ENCODE measurements around the gene S1PR5.
A peak's percentile ranks its signal among the peaks of the same experiment; 100 is the strongest.

Gene S1PR5

GRCh38 chr19:10508707-10509106 is 8.5 kb downstream of the S1PR5 start:
- no peak overlapping the region for H3K14ac ChIP-seq (ENCODE audit: low read length)
- peaks cover 0 to 2% of the 10 kb centered on the region in 2 donors for H3K4me1 ChIP-seq (ENCODE audit: control insufficient read depth in 2 of 2, insufficient read depth in 1 of 2, low read depth in 1 of 2, low read length in 2 of 2)
- H3K27ac ChIP-seq (replicated peaks; ENCODE audit: low read length) = no peak overlapping the region
- H2BK15ac ChIP-seq (ENCODE audit: low read length) = no peak overlapping the region
- no peak overlapping the region for H2BK12ac ChIP-seq (ENCODE audit: low read length)
- H2AFZ ChIP-seq (ENCODE audit: low read length) = no peak overlapping the region
- no peak overlapping the region for H3K23ac ChIP-seq (ENCODE audit: low read depth, low read length, poor library complexity)
- WGBS, 2 donors (ENCODE audit: extremely low coverage in 2 of 2, insufficient read length in 2 of 2, insufficient replicate concordance in 1 of 2) = no CpG with 5 or more reads among the region's 3 CpGs
- peaks cover 0 to 3% of the 10 kb centered on the region in 2 donors for H3K9me3 ChIP-seq (replicated peaks in 1 of 2; ENCODE audit: control insufficient read depth in 2 of 2, insufficient read depth in 1 of 2, low read depth in 1 of 2, low read length in 2 of 2)
- H2BK5ac ChIP-seq (ENCODE audit: low read length) = no peak overlapping the region
- H3K27me3 ChIP-seq (ENCODE audit: control insufficient read depth in 3 of 3, insufficient read depth in 3 of 3, low read depth in 1 of 3, low read length in 3 of 3) = peaks cover 0 to 32% (median 8%) of the 10 kb centered on the region in 3 experiments
- H3K4me3 ChIP-seq (ENCODE audit: low read length in 2 of 2) = no peak overlapping the region
- no peak overlapping the region for H3K9ac ChIP-seq (ENCODE audit: low read depth, low read length, poor library complexity)
- no peak overlapping the region for H2AK5ac ChIP-seq (ENCODE audit: low read depth, low read length)
- H3K79me1 ChIP-seq (ENCODE audit: low read depth, low read length) = no peaks in the 10 kb centered on the region
- no peak overlapping the region for H4K91ac ChIP-seq (ENCODE audit: low read depth, low read length, poor library complexity)
- H3K4ac ChIP-seq (ENCODE audit: low read length) = no peak overlapping the region
- H3K18ac ChIP-seq (ENCODE audit: low read length) = no peak overlapping the region
- H2BK120ac ChIP-seq (ENCODE audit: low read depth, low read length) = no peak overlapping the region
- DNase-seq (ENCODE audit: low spot score) = no peak
- H4K8ac ChIP-seq (ENCODE audit: low read depth, low read length) = no peak overlapping the region
- H3K36me3 ChIP-seq (replicated peaks in 1 of 2; ENCODE audit: control insufficient read depth in 2 of 2, insufficient read depth in 2 of 2, low read length in 2 of 2) = peaks cover 0 to 3% of the 10 kb centered on the region in 2 donors
- H3K4me2 ChIP-seq (ENCODE audit: insufficient read depth, low read length, poor library complexity, severe bottlenecking) = no peak overlapping the region

GRCh38 chr19:10508036-10508435 is 9.2 kb downstream of the S1PR5 start:
- H3K27me3 ChIP-seq (ENCODE audit: control insufficient read depth in 3 of 3, insufficient read depth in 3 of 3, low read depth in 1 of 3, low read length in 3 of 3) = peaks cover 0 to 25% (median 2%) of the 10 kb centered on the region in 3 experiments
- DNase-seq (ENCODE audit: low spot score) = no peak
- no peak overlapping the region for H3K9ac ChIP-seq (ENCODE audit: low read depth, low read length, poor library complexity)
- no peaks in the 10 kb centered on the region for H3K9me3 ChIP-seq (replicated peaks in 1 of 2; ENCODE audit: control insufficient read depth in 2 of 2, insufficient read depth in 1 of 2, low read depth in 1 of 2, low read length in 2 of 2)
- H3K4me1 ChIP-seq (ENCODE audit: control insufficient read depth in 2 of 2, insufficient read depth in 1 of 2, low read depth in 1 of 2, low read length in 2 of 2) = peaks cover 0 to 2% of the 10 kb centered on the region in 2 donors
- no peak overlapping the region for H4K8ac ChIP-seq (ENCODE audit: low read depth, low read length)
- no peak overlapping the region for H3K4ac ChIP-seq (ENCODE audit: low read length)
- no peak overlapping the region for H2AFZ ChIP-seq (ENCODE audit: low read length)
- H3K14ac ChIP-seq (ENCODE audit: low read length) = no peak overlapping the region
- H3K18ac ChIP-seq (ENCODE audit: low read length) = no peak overlapping the region
- no peak overlapping the region for H3K4me3 ChIP-seq (ENCODE audit: low read length in 2 of 2)
- no peaks in the 10 kb centered on the region for H3K36me3 ChIP-seq (replicated peaks in 1 of 2; ENCODE audit: control insufficient read depth in 2 of 2, insufficient read depth in 2 of 2, low read length in 2 of 2)
- no peak overlapping the region for H2BK120ac ChIP-seq (ENCODE audit: low read depth, low read length)
- H3K27ac ChIP-seq (replicated peaks; ENCODE audit: low read length) = no peak overlapping the region
- no peak overlapping the region for H2BK5ac ChIP-seq (ENCODE audit: low read length)
- no peak overlapping the region for H3K4me2 ChIP-seq (ENCODE audit: insufficient read depth, low read length, poor library complexity, severe bottlenecking)
- H4K91ac ChIP-seq (ENCODE audit: low read depth, low read length, poor library complexity) = no peak overlapping the region
- H2BK12ac ChIP-seq (ENCODE audit: low read length) = peak overlapping the region; percentile 41
- no peak overlapping the region for H3K23ac ChIP-seq (ENCODE audit: low read depth, low read length, poor library complexity)
- H3K79me1 ChIP-seq (ENCODE audit: low read depth, low read length) = peaks cover 3% of the 10 kb centered on the region
- H2AK5ac ChIP-seq (ENCODE audit: low read depth, low read length) = no peak overlapping the region
- H2BK15ac ChIP-seq (ENCODE audit: low read length) = no peak overlapping the region
- no CpG with 5 or more reads among the region's 16 CpGs for WGBS, 2 donors (ENCODE audit: extremely low coverage in 2 of 2, insufficient read length in 2 of 2, insufficient replicate concordance in 1 of 2)

- H3K4me3 ChIP-seq (ENCODE audit: low read length in 2 of 2) = no peak overlapping the region
- no peak overlapping the region for H3K27ac ChIP-seq (replicated peaks; ENCODE audit: low read length)
- DNase-seq (ENCODE audit: low spot score) = peak; percentile 65
- H2BK5ac ChIP-seq (ENCODE audit: low read length) = no peak overlapping the region
- H3K9me3 ChIP-seq (replicated peaks in 1 of 2; ENCODE audit: control insufficient read depth in 2 of 2, insufficient read depth in 1 of 2, low read depth in 1 of 2, low read length in 2 of 2) = no peaks in the 10 kb centered on the region
- H4K8ac ChIP-seq (ENCODE audit: low read depth, low read length) = no peak overlapping the region
- no CpG with 5 or more reads among the region's 17 CpGs for WGBS, 2 donors (ENCODE audit: extremely low coverage in 2 of 2, insufficient read length in 2 of 2, insufficient replicate concordance in 1 of 2)
- no peak overlapping the region for H2AK5ac ChIP-seq (ENCODE audit: low read depth, low read length)
- H3K36me3 ChIP-seq (replicated peaks in 1 of 2; ENCODE audit: control insufficient read depth in 2 of 2, insufficient read depth in 2 of 2, low read length in 2 of 2) = no peaks in the 10 kb centered on the region
- H3K27me3 ChIP-seq (ENCODE audit: control insufficient read depth in 3 of 3, insufficient read depth in 3 of 3, low read depth in 1 of 3, low read length in 3 of 3) = peaks cover 0 to 6% (median 0%) of the 10 kb centered on the region in 3 experiments
- H3K79me1 ChIP-seq (ENCODE audit: low read depth, low read length) = peaks cover 10% of the 10 kb centered on the region
- no peak overlapping the region for H2BK120ac ChIP-seq (ENCODE audit: low read depth, low read length)
- peaks cover 5 to 8% of the 10 kb centered on the region in 2 donors for H3K4me1 ChIP-seq (ENCODE audit: control insufficient read depth in 2 of 2, insufficient read depth in 1 of 2, low read depth in 1 of 2, low read length in 2 of 2)
- no peak overlapping the region for H4K91ac ChIP-seq (ENCODE audit: low read depth, low read length, poor library complexity)
- no peak overlapping the region for H3K14ac ChIP-seq (ENCODE audit: low read length)
- H2AFZ ChIP-seq (ENCODE audit: low read length) = peak overlapping the region; percentile 46
- no peak overlapping the region for H3K23ac ChIP-seq (ENCODE audit: low read depth, low read length, poor library complexity)
- no peak overlapping the region for H3K18ac ChIP-seq (ENCODE audit: low read length)
- no peak overlapping the region for H3K4me2 ChIP-seq (ENCODE audit: insufficient read depth, low read length, poor library complexity, severe bottlenecking)
- no peak overlapping the region for H2BK15ac ChIP-seq (ENCODE audit: low read length)
- H3K9ac ChIP-seq (ENCODE audit: low read depth, low read length, poor library complexity) = no peak overlapping the region
- H2BK12ac ChIP-seq (ENCODE audit: low read length) = no peak overlapping the region
- H3K4ac ChIP-seq (ENCODE audit: low read length) = no peak overlapping the region
Measured at GRCh38 chr19:10505583-10506229, 11.5 kb downstream of the S1PR5 start.

- peak within 1 kb of the TSS; percentile 91 for H3K14ac ChIP-seq (ENCODE audit: low read length)
- peaks cover 5% of the 10 kb centered on the region in 2 donors for H3K4me1 ChIP-seq (ENCODE audit: control insufficient read depth in 2 of 2, insufficient read depth in 1 of 2, low read depth in 1 of 2, low read length in 2 of 2)
- peak within 1 kb of the TSS; percentile 97 for H2BK5ac ChIP-seq (ENCODE audit: low read length)
- peak within 1 kb of the TSS; percentile 88 for H3K4me2 ChIP-seq (ENCODE audit: insufficient read depth, low read length, poor library complexity, severe bottlenecking)
- peak within 1 kb of the TSS; percentile 97 for H2BK15ac ChIP-seq (ENCODE audit: low read length)
- H2AK5ac ChIP-seq (ENCODE audit: low read depth, low read length) = peak within 1 kb of the TSS; percentile 99
- no CpG with 5 or more reads among the region's 73 CpGs for WGBS, 2 donors (ENCODE audit: extremely low coverage in 2 of 2, insufficient read length in 2 of 2, insufficient replicate concordance in 1 of 2)
- H4K91ac ChIP-seq (ENCODE audit: low read depth, low read length, poor library complexity) = peak within 1 kb of the TSS; percentile 96
- H4K8ac ChIP-seq (ENCODE audit: low read depth, low read length) = peak within 1 kb of the TSS; percentile 96
- H3K18ac ChIP-seq (ENCODE audit: low read length) = peak within 1 kb of the TSS; percentile 99
- H2BK120ac ChIP-seq (ENCODE audit: low read depth, low read length) = peak within 1 kb of the TSS; percentile 96
- peaks cover 10 to 23% of the 10 kb centered on the region in 2 donors for H3K36me3 ChIP-seq (replicated peaks in 1 of 2; ENCODE audit: control insufficient read depth in 2 of 2, insufficient read depth in 2 of 2, low read length in 2 of 2)
- DNase-seq (ENCODE audit: low spot score) = peak; percentile 50
- H3K79me1 ChIP-seq (ENCODE audit: low read depth, low read length) = peaks cover 14% of the 10 kb centered on the region
- H3K9ac ChIP-seq (ENCODE audit: low read depth, low read length, poor library complexity) = peak within 1 kb of the TSS; percentile 94
- H2AFZ ChIP-seq (ENCODE audit: low read length) = peak within 1 kb of the TSS; percentile 98
- H2BK12ac ChIP-seq (ENCODE audit: low read length) = peak within 1 kb of the TSS; percentile 80
- H3K9me3 ChIP-seq (replicated peaks in 1 of 2; ENCODE audit: control insufficient read depth in 2 of 2, insufficient read depth in 1 of 2, low read depth in 1 of 2, low read length in 2 of 2) = no peaks in the 10 kb centered on the region
- peak within 1 kb of the TSS; percentile 50 for H3K23ac ChIP-seq (ENCODE audit: low read depth, low read length, poor library complexity)
- peak within 1 kb of the TSS; percentile 72 to 90 for H3K4me3 ChIP-seq (ENCODE audit: low read length in 2 of 2)
- peak within 1 kb of the TSS; percentile 98 for H3K4ac ChIP-seq (ENCODE audit: low read length)
- H3K27me3 ChIP-seq (ENCODE audit: control insufficient read depth in 3 of 3, insufficient read depth in 3 of 3, low read depth in 1 of 3, low read length in 3 of 3) = peaks cover 0 to 2% (median 0%) of the 10 kb centered on the region in 3 experiments
- peak within 1 kb of the TSS; percentile 73 for H3K27ac ChIP-seq (replicated peaks; ENCODE audit: low read length)
Measured at GRCh38 chr19:10503002-10503789, 14.1 kb downstream of the S1PR5 start, which contains the start of gene KEAP1. Gene KEAP1 (minus strand): TSS chr19:10503356. CDS start chr19:10500033, 3,323 bp downstream.
